NCI-H1417 (cell line): ENCODE measurements around the gene IGSF8.
"Not testable (repeated sequence)": the region's sequence is repeated elsewhere in the genome, so short reads cannot be mapped to it uniquely, and the experiment has no call there.

ENCODE experiments used
- DNase-seq, 3 experiments: peaks; one replicate each; lab custom pipeline; 2025; lab: John Stamatoyannopoulos, UW

IGSF8 gene

GRCh38 chr1:160068225-160068624 lies 30.2 kb downstream of the IGSF8 start:
- no peak for DNase-seq

- no peak for DNase-seq
Observed at GRCh38 chr1:160066829-160067745, 31.3 kb downstream of the IGSF8 start.

GRCh38 chr1:160064746-160065145 lies 33.7 kb downstream of the IGSF8 start:
- no peak for DNase-seq

GRCh38 chr1:160064164-160064563 lies 34.3 kb downstream of the IGSF8 start:
- DNase-seq: no peak

GRCh38 chr1:160063176-160063575 lies 35.2 kb downstream of the IGSF8 start:
- DNase-seq: no peak

GRCh38 chr1:160062230-160062532 lies 36.2 kb downstream of the IGSF8 start:
- DNase-seq: no peak

GRCh38 chr1:160061369-160062229 lies 36.8 kb downstream of the IGSF8 start:
- DNase-seq: peak in 1 of 3 experiments; percentile 52

GRCh38 chr1:160058087-160058486 lies 40.3 kb downstream of the IGSF8 start:
- DNase-seq: no peak

GRCh38 chr1:160056648-160057169 lies 41.7 kb downstream of the IGSF8 start:
- no peak for DNase-seq

- no peak for DNase-seq
Observed at GRCh38 chr1:160053548-160054365, 44.7 kb downstream of the IGSF8 start.

- no peak for DNase-seq
Observed at GRCh38 chr1:160052936-160053335, 45.5 kb downstream of the IGSF8 start.

GRCh38 chr1:160050619-160051018 lies 47.8 kb downstream of the IGSF8 start:
- DNase-seq: no peak

- DNase-seq: not testable (repeated sequence)
Observed at GRCh38 chr1:160050182-160050581, 48.2 kb downstream of the IGSF8 start.

- no peak for DNase-seq
Observed at GRCh38 chr1:160049101-160049500, 49.3 kb downstream of the IGSF8 start.

- DNase-seq: peak in 2 of 3 experiments; percentile 8 to 39
Observed at GRCh38 chr1:160048335-160048734, 50.1 kb downstream of the IGSF8 start.

GRCh38 chr1:160047111-160047991 lies 51.1 kb downstream of the IGSF8 start:
- no peak for DNase-seq

- DNase-seq: peak; percentile 25 to 75 (median 36)
Observed at GRCh38 chr1:160046494-160047110, 51.8 kb downstream of the IGSF8 start.

- no peak for DNase-seq
Observed at GRCh38 chr1:160045653-160046052, 52.8 kb downstream of the IGSF8 start.

- DNase-seq: no peak
Observed at GRCh38 chr1:160043543-160043942, 54.9 kb downstream of the IGSF8 start.
